HG03520 (cell line): ENCODE results near the gene HBS1L.

Experiments
- ATAC-seq: cut with Tn5 transposase; IDR thresholded peaks from one replicate; pipeline ENCODE4 v1.9.1; 2021; ENCODE audit warnings: mild to moderate bottlenecking, moderate library complexity; ENCODE audit not compliant: unreplicated experiment

Gene HBS1L

DNA sequence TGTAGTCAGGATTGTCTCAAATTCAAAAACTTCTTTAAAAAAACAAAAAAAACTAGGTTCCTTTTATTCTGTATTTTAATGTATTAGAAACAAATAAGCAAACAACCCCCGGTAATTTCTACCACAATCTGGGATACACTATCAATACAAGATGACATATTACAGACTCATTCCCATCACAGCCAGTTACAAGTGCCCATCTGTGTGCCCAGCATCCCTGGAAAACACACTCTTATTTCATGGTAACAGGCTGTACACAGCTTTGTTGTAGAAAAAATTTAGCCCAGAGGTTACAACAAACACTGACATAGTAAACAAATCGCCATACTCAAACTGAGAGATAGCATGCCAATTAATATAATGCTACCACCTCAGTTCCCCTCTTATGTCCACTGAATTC is 16.3 kb downstream of the HBS1L start:
- no peak for ATAC-seq

DNA sequence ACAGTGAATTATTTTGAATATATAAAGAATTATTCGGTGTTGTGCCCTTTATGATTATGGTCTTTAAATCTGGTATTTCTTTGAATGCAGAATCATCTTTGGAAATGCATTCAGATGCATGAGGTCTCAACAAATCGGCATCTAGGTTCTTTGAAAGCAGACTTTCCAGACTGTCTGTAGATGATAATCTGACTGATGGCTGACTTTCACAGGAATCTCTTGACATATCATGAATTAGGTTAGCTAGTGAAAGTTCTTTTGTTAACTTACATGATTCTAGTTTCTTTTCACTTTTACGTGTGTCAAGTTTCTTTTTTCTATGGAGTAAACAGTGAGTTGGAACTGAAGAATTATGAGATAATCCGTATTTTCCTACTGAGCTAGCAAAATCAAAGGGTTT is 17.1 kb downstream of the HBS1L start:
- no peak for ATAC-seq

DNA sequence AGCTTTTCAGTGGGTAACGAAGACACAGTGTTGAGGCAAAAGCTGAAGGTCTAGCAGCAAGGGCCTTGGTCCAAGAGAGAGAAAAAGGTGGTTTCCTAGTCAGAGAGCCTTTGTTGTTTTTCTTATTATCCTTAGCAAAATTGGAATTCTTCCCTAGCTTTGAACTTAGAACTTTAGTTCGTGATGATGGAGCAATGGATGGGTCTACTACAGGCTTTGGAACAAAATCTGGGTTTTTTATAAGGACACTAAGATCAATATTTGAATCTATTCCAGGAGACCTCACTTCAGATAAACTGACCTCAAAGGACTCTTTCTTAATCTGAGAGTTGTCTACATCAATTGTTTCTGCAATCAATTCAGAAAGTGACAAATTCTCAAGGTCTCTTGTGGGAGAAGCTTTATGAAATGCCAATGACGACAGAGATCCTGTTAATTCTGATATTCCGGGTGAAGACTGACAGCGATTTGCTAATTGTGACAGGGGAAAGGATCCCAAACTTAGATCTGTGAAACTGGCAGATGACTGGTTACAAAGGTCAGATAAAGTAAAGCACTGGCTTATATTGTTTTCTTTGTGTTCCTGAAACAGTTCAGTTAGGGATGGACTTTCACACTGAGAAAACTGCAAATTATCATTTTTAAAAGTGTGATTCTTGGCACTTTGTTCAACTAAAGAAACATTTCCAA is 17.7 kb downstream of the HBS1L start:
- ATAC-seq: no peak

DNA sequence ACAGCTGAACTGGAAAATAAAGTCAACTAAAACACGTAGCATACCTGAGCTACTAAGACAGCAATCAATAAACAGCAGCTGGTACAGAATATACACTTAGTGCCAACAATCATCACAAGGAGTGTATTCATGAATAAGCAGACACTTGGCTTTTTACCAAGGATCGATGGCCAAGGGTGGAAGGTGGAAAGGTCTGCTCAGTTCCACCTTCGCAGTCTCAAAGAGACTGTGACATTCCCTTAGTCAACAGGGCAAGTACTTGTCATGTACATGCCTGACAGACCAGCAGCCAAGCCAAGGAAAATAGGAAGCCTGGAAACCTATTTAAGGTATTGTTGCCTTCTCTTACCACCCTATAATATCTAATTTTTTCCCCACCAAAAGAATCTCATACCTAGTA is 21.4 kb downstream of the HBS1L start:
- ATAC-seq: no peak

DNA sequence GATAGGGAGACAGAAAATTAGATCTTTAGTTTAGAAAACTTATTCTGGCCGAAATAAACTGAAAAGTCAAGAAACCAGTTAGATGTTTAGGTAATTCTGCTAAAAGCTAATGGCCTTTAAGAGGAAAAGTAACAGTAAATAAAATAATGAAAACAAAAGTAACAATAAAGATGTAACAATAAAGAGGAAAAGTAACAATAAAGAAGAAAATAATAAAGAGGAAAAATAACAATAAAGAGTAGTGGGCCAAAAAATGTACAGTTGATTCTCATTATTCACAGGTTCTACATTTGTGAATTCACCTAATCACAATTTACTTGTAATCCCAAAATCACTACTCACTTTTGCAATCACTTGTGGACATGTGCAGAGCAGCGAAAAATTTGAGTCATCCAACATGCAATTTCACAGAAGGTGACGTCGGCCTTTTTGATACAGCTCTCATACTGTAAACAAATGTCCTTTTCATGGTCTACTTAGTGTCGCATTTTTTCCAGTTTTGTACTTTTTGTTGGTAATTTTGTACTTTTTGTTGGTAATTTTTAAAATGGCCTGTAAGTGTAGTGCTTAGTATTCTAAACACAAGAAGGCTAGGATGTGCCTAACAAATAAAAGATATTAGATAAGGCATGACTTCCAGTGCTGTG is 24.0 kb downstream of the HBS1L start:
- no peak for ATAC-seq

DNA sequence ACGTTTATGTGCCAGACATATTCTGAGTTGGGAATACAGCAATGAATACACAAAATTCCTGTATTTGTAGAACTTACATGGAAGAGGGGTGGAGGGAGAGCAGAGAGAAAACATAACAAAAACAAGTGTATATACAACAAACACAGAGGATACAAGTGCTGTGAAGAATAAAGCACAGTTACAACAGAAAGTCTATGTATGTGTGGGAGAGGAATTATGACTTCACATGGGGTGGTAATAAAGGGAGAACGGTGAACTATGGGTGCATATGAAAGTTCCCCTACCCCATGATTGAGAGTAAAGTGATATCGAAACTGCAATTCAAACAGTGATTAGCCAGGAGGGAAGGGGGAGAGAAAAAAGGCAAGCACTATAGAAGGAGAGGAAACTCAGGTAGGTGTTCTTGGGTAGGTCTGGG is 24.6 kb downstream of the HBS1L start:
- peak; percentile 95 for ATAC-seq

DNA sequence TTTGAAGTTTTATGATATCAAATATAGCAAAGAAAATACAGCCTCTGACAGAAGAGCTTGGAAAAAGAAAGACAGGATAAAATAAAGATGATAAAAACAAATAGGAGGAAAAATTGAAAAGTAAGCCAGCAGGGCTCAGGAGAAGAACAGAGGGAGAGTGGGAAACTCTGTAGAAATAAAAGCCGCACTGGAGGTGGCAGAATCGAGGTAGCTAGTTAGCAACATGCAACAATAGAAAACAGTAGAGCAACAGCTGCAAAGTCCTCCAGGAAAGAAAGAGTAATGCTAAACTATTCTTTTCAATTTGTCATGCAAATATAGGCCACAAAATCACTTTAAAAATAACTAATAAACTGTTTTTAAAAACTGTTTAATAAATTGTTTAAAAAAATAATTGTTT is 28.8 kb downstream of the HBS1L start:
- no peak for ATAC-seq

DNA sequence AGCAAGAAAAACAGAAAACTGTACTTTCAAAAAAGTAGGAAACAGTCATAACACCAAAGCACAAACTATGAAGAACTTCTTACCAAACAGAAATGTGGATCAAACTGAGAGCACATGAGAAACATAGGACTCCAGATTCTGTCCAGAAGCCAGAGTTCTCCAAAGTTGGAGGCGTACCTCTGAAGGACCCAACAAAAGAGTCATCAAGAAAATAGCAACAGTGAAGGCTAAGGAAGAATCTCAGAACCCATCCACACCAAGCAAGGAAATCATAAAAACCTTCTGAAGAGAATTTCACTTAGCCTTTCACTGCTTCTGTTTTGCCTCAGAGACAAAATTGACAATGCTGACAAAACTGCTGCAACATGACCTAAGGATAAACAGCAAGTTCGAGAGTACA is 29.4 kb downstream of the HBS1L start:
- ATAC-seq: no peak

DNA sequence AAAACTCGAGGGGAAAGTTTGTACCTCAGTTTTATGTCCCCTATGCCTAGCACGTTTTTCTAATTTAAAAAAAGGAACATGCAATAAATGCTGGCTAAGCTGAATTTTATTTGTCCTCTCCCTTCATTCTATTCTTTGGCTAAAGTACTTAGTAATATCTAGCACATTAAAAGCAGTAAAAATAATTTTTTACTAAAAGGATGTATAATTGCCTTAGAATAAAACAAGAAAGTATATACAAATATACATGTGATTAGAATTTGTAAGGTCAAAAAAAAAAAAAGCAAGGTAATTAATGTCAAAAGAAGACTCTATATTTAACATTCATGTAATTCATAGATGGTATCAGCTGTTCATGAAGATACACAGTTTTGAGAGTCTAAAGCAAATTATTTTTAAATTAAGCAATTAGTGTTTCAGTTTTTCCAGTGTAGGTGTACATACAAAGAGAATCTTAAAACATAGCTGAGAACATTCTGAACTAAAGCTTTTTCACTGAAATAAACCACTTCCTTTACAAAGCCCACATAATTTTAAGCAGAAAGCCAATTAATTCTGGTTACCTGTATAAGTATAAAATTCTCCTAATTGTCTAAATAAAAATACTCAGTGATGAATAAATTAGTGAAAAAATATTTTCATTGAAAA is 32.4 kb downstream of the HBS1L start:
- ATAC-seq: no peak

DNA sequence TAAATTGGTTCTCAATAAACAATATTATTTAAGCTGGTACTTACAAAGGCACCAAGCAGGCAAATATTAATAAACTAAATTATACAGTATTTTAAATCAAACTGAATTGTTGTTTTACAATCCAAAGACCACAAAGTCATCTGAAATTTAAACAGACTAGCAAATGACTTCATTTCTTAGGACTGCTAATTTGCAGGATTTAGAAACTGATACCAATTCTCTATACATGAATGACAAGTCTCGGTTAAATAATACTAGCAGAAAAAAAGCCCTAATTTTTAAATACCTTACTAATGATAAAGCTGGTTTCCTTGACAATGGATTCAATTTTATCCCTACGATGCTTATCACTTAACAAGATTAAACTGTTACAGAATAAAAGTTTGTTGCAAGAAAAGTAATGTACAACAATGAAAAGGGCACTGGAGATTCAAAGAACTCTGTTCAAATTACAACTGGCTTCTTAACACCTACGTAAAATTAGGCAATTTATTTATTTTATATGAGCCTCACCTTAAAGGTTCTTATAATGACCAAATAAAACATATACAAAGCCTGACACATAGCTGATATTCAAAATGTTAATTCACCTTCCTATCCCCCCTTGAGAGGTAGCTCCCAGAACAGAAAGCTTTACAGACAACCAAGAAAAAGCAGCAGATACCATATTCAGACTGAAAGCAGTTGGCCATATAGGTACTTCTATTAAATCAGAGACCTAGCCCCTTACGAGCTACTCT is 33.1 kb downstream of the HBS1L start:
- peak; percentile 74 for ATAC-seq

DNA sequence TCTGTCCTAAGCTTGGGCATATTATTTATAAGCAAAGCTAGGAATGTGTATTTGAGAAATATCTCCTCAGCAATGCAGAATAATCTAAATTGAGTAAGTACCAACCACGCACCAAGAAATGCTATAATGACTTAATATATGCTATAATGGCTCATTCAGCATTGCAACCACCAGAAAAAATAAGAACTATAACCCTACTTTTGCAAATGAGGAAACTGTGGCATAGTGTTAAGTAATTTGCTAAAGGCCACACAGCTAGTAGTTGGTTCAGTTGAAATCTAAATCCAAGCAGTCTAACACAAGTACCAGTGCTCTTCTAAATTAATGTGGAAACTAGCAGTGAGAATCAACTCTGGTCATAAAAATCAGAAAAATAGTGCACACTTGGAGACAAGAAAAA is 35.7 kb downstream of the HBS1L start:
- ATAC-seq: no peak

DNA sequence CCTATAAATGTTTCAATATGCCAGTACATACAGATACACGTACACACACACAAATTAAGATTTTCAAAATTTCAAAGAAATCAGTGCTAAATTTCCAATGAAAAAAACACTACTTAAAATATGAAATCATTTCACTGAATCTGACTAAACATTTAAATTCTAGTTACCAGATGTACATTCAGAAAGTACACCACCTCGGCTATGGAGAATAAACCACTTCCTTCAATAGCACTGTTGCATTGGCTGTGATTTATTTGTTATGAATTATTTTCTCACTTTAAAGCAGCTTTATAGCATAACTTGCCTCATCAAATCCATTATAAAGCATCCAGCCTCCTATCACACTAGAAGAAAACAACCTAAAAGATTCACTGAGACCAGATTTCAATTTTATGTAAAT is 36.6 kb downstream of the HBS1L start:
- ATAC-seq: no peak

DNA sequence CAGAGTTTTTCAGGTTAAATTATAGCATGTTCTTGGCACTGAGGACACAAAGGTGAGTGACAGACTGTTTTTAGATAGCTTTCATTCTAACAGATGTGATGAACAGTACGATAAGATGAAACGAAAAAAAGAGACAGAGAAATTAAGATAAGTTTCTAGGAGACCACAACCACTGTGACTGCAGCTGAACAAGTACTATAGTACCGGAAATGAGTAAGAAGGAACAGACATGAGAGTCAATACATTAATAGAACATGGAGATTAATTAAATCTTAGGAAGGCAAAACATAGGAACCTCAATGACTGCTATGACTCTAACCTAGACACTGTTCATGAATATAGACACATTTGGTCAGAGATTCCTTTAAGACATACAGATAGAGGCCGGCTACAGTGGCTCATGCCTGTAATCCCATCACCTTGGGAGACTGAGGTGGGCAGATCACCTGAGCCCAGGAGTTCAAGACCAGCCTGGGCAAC is 40.2 kb downstream of the HBS1L start:
- ATAC-seq: peak; percentile 86

DNA sequence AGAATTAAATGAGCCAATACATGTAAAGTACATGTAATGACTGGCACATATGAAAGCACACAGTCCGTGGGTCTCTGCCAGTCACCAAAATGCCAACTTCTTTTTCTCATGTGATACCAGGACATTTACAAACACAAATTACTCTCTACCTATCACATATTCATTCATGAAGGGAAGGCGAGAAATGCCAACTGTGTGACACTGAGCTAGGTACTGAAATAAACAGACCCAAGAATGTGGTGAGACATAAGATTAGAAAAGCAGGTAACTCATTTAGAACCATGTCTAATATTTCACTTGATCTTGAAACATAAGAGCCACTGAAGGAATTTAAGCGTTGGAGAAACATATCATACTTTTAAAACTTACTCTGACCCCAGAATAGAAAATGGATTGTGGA is 41.4 kb downstream of the HBS1L start:
- ATAC-seq: no peak

DNA sequence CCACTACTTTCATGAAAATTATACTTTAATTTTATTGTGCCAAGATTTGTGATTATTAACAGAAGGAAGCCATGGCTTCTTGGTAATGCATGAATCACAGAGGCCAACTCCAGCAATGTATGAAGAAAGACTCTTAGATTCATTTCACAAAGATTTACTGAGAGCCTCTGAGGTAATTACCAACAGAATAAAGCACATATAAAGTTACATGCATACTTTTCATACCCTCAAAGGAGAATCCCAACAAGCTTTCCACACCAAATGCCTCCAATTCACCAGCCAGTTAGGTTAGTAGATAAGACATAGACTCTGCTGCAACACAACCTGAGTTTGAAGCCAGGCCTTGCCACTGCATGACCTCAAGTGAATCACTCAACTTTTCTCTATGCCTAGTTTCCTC is 41.9 kb downstream of the HBS1L start:
- no peak for ATAC-seq

DNA sequence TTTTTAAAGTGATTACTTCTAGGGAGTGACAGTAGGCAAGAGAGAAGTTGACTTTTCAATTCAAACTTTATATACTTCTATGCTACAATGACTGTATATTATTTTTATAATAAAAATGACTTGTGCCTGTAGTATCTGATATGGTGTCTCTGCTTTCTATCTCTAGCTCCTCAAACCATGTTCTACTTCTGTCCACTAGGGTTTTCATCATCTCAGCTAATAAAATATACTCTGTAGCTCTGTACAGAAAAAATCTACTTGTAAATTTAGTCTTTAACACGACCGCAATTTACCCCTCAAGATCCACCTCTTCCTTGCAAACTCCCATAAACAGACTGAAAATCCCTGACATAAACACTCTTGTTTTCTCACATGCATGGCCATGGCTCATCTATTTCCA is 42.3 kb downstream of the HBS1L start:
- no peak for ATAC-seq

DNA sequence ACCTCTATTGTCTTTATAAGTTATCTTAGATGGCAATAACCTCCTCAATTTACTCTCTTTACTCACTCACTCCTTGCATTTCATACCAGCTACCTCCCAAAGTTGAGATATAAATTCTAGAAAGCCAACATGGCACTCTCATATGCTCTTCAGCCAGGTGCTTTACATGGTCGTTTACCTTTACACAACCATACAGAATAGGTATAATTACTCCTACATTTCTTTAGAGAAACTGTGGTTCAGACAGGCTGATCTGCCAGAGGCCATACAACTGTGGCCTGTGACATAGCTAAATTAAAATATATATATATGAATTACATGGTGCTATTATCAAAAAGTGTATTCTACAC is 45.7 kb downstream of the HBS1L start:
- peak; percentile 20 for ATAC-seq

DNA sequence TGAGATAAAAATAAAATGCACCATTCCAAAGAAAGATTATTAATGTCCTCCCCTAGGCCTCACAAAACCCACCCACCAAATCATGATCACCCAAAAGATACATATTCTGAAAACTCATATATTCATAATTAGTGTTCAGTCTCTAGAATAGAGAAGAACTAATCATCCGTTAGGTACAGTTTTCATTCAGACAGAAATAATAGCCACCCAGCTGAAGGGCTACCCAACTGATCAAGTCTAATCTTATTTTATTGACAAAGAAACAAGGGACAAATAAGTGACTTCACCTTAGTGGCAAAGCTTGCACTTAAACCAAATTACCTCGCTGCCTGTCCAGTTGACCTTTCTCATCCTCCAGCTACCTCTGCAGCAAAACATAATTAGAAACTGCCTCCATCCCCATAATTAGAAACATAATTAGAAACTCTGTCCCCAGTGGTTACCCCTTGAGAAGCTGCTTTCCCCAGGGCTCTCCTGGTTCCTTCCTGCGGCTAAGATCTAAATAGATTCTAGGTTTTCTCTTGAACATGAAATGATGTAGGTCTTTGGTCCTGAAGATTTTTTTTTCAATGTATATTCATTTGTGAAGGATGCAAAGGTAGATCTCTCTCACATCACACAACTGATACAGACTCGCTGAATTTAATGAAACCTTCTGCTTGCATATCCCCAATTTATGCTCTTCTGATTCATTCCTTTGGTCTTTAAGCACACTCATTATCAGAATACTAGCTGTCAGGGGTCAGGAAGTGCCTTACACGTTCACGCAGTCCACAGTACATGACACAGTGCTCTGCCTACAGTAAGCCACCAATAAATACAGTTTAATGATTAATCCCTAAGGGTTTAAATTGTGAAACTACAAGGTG is 46.3 kb downstream of the HBS1L start:
- peak; percentile 82 for ATAC-seq

DNA sequence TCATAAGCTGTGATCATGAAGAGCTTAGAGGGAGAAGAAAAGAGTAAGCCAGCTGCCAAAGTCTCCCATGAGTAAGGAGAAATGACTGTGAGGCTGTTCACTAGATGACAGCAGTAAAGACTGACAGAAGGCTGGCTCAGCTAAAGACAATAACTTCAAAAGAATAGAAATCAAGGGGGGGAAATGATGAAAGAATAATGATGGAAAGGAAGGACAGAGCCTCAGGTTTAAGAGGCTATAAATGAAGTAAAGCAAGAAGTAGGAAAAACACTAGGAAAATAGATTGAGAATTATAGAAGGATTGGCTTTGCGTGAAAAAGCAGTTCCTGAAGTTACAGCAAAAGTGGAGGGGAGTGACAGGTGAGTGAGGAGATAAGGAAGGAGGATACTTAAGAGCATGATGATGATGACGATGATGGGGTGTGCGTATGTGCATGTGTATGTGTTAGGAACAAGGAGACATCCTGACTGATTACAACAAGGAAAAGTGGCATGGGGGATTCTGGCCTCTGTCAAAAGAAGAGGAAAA is 48.2 kb downstream of the HBS1L start:
- no peak for ATAC-seq

DNA sequence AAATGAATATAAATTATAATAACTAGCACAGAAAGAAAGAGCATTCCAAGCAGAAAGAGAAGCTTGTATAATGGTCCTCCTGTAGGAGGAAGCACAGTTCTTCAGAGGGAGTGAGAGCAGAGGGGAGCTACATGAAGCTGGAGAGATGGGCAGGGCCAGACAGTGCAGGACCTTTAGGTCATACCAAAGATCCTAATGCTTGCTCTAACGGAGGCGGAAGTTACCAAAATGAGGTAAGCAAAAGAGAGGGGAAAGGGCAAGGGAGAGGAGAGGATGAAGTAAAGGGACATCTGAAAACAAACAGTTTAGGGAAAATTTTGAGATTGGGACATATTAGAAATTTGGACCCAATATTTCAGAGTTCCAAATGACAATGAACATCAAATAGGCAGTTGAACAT is 50.2 kb downstream of the HBS1L start:
- ATAC-seq: no peak
